Esophagus muscularis mucosa (tissue), 4 donors: ENCODE measurements around the gene IQGAP2. TPM values are rescaled to one million over a fixed set of nuclear protein-coding genes. Genes with fewer than 3 reads are reported as not detected.

ENCODE experiments used
- DNase-seq: peaks from one replicate; pipeline ENCODE4 v3.0.0-alpha.2; 2017; ENCODE audit errors: extremely low spot score
- H3K27ac ChIP-seq, 4 donors: fragments of 200-600 bp; sonication (generic); replicated peaks in 1 of 4; 1 replicate in 3 of 4; 2 replicates in 1 of 4; pipeline ENCODE4 v1.5.1; 2016 to 2019; ENCODE audit warnings: mild to moderate bottlenecking in 1 of 4
- H3K27me3 ChIP-seq, 4 donors: fragments of 200-600 bp; sonication (generic); one replicate each; pipeline versions ENCODE4 v1.5.1 to v1.6.0; 2016 to 2019
- H3K36me3 ChIP-seq, 4 donors: fragments of 200-600 bp; sonication (generic); one replicate each; pipeline ENCODE4 v1.5.1; 2016 to 2019
- H3K4me1 ChIP-seq, 4 donors: fragments of 200-600 bp; sonication (generic); one replicate each; pipeline ENCODE4 v1.5.1; 2016 to 2019
- H3K4me3 ChIP-seq, 4 donors: fragments of 200-600 bp; sonication (generic); 1 replicate in 2 of 4; 2 replicates in 2 of 4; pipeline ENCODE4 v1.5.1; 2016 to 2019; ENCODE audit warnings: mild to moderate bottlenecking in 4 of 4, moderate library complexity in 1 of 4
- H3K9me3 ChIP-seq, 4 donors: fragments of 200-600 bp; sonication (generic); 1 replicate in 3 of 4; 2 replicates in 1 of 4; pipeline ENCODE4 v1.5.1; 2016 to 2019
- EP300 ChIP-seq: sonication (generic); formaldehyde crosslinking; IDR thresholded peaks from one replicate; pipeline ENCODE4 v1.6.1; 2017; ENCODE audit warnings: antibody characterized with exemption
- POLR2A ChIP-seq: fragments of 450-650 bp; IDR thresholded peaks from one replicate; pipeline ENCODE4 v1.6.1; 2017; ENCODE audit warnings: antibody characterized with exemption, moderate library complexity, mild to moderate bottlenecking, low read depth
- POLR2AphosphoS5 ChIP-seq, 2 donors: sonication (generic); formaldehyde crosslinking; IDR thresholded peaks; one replicate each; pipeline ENCODE4 v1.6.1; 2017; ENCODE audit warnings: antibody characterized with exemption in 2 of 2
- WGBS: methylation state at CpG from one replicate; pipeline ENCODE4 v1.1.5; 2018; 5-methylcytosine and 5-hydroxymethylcytosine counted together
- intact Hi-C: fragments of 100-400 bp; cut with DNase I; formaldehyde crosslinking; loops from one replicate; pipeline ENCODE4 v1.15.1; 2023
- total RNA-seq, 4 donors: library from RNA; depleted of rRNA; stranded (reverse); fragments of >200 nt; gene quantifications; one replicate each; pipeline versions ENCODE4 v1.1.0 to v1.2.1, GENCODE V29; 2016
- TF ChIP-seq, protein P1 (sequence below), 3 experiments: fragments of 200-600 bp in 2 of 3; fragments of 450-650 bp in 1 of 3; sonication (generic) in 2 of 3; IDR thresholded peaks; one replicate each; pipeline ENCODE4 v1.5.1; 2017 to 2019; ENCODE audit warnings: antibody characterized with exemption in 3 of 3, mild to moderate bottlenecking in 2 of 3, moderate library complexity in 1 of 3

IQGAP2 gene
- total RNA-seq, 4 donors from 2014 or later: 14.9 to 30.7 (median 20.8) TPM

DNA sequence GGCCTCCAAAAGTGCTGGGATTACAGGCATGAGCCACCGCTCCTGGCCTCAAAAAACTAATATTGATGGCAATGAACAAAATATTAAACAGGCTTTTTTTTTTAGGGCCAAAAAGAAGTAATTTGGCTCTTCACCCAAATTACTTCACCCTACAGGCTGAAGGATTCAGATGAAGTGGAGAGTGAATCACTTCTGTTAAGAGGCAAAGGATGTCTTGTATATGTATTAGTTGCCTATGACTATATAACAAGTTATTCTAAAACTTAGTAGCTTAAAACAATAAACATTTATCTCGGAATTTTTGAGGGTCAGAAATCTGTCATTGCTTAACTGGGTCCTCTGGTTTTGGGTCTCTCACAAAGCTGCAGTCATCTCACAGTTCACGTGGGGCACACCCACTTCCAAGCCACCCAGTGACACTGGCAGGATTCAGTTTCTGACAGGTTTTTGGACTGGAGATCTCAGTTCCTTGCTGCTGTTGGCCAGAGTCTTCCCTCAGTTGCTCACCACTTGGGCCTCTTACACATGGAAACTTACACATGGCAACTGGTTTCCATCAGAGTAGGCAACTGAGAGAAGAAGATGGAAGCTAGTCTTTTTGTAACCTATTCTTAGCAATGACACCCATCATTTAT lies 66.7 kb downstream of the IQGAP2 start:
- DNase-seq: no peak
- TF ChIP-seq, protein P1, sequence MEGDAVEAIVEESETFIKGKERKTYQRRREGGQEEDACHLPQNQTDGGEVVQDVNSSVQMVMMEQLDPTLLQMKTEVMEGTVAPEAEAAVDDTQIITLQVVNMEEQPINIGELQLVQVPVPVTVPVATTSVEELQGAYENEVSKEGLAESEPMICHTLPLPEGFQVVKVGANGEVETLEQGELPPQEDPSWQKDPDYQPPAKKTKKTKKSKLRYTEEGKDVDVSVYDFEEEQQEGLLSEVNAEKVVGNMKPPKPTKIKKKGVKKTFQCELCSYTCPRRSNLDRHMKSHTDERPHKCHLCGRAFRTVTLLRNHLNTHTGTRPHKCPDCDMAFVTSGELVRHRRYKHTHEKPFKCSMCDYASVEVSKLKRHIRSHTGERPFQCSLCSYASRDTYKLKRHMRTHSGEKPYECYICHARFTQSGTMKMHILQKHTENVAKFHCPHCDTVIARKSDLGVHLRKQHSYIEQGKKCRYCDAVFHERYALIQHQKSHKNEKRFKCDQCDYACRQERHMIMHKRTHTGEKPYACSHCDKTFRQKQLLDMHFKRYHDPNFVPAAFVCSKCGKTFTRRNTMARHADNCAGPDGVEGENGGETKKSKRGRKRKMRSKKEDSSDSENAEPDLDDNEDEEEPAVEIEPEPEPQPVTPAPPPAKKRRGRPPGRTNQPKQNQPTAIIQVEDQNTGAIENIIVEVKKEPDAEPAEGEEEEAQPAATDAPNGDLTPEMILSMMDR (IDR thresholded peaks at IDR 0.05): no peak
- TF ChIP-seq POLR2A: no peak
- TF ChIP-seq POLR2AphosphoS5 (IDR thresholded peaks at IDR 0.05): no peak
- no peak for TF ChIP-seq EP300
- Histone ChIP-seq H3K36me3 (no peaks in the 10 kb centered on the region), H3K4me1 (no peaks in the 10 kb centered on the region), H3K4me3 (no peak overlapping the region), H3K27me3 (no peaks in the 10 kb centered on the region), H3K9me3 (no peaks in the 10 kb centered on the region), H3K27ac (no peak overlapping the region)
- whole genome bisulfite sequencing: 86% methylated on average over 3 of the region's 3 CpGs
- intact Hi-C loops: no loop called here

DNA sequence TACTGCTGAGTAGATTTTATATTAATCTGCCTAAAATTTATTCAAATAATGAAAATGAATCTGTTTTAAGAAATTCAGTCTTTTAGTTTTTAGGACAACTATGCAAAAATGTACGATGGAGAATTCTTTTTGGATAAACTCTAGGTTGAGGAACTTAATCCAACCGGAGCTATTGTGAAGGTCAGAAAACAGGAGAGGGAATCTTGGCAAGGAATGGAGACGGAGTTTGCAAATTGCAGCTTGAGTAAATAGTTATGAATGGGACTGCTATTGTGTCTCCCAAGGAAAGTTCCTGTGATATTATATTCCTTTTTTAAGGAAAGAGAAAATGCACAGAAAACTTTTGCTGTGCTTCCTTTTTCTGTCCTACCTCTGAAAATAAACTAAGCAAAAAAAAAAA lies 67.9 kb downstream of the IQGAP2 start:
- intact Hi-C loops: no loop called here
- Histone ChIP-seq H3K4me1 (no peaks in the 10 kb centered on the region), H3K9me3 (no peaks in the 10 kb centered on the region), H3K27ac (no peak overlapping the region), H3K27me3 (no peaks in the 10 kb centered on the region), H3K36me3 (no peaks in the 10 kb centered on the region), H3K4me3 (no peak overlapping the region)
- TF ChIP-seq, protein P1 (IDR thresholded peaks at IDR 0.05): no peak
- TF ChIP-seq EP300 (no peak), POLR2AphosphoS5 (IDR thresholded peaks at IDR 0.05) (no peak), POLR2A (no peak)
- WGBS: 54% methylated on average over 3 of the region's 3 CpGs
- DNase-seq: no peak

DNA sequence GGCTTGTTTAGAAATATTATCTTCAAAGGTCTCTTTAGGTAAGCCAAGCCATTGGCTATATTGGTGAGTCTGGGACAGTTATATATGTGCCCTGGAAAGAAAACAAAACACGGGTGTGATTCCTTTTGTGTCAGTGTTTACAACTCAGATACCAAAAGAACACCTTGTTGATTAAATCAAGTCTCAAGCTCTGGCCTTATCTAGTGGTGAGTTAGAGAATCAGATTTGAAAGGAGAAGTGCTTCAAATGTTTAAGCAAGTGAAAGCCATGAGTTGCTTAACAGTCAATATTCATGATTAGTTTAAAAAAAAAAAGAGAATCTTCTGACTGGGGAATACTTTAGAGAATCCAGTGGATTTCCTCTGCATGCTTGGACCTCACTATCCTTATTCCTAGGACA lies 68.3 kb downstream of the IQGAP2 start:
- intact Hi-C loops: no loop called here
- H3K4me1 ChIP-seq: no peaks in the 10 kb centered on the region
- no peak overlapping the region for H3K27ac ChIP-seq
- WGBS: 64% methylated on average over 1 of the region's 1 CpG
- no peak for DNase-seq
- H3K9me3 ChIP-seq: no peaks in the 10 kb centered on the region
- H3K27me3 ChIP-seq: no peaks in the 10 kb centered on the region
- no peak overlapping the region for H3K4me3 ChIP-seq
- TF ChIP-seq EP300: no peak
- no peak for TF ChIP-seq POLR2AphosphoS5 (IDR thresholded peaks at IDR 0.05)
- no peak for TF ChIP-seq POLR2A
- TF ChIP-seq, protein P1 (IDR thresholded peaks at IDR 0.05): no peak
- H3K36me3 ChIP-seq: no peaks in the 10 kb centered on the region

DNA sequence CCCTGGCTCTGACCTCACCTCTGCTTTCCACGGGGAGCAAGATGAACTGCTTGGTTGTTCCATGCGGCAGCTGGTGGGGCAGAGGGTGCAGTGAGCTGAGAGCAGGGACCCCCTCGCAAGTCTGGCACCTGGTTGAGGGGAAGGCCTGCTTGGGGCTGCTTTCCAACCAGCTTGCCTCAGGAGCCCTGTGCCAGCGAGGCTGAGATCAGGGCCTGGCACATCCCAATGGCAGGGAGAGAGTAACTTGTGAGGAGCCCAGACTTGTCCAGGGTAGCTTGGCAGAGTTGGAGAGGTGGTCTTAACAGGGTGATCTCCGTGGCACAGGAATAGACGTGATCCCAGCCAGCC lies 68.9 kb downstream of the IQGAP2 start:
- TF ChIP-seq POLR2A (no peak), EP300 (no peak), POLR2AphosphoS5 (IDR thresholded peaks at IDR 0.05) (no peak)
- TF ChIP-seq, protein P1 (IDR thresholded peaks at IDR 0.05): no peak
- 67% methylated on average over 4 of the region's 6 CpGs for WGBS
- Histone ChIP-seq H3K4me3 (no peak overlapping the region), H3K4me1 (no peaks in the 10 kb centered on the region), H3K27ac (no peak overlapping the region), H3K27me3 (no peaks in the 10 kb centered on the region), H3K9me3 (no peaks in the 10 kb centered on the region), H3K36me3 (no peaks in the 10 kb centered on the region)
- intact Hi-C loops: no loop called here
- no peak for DNase-seq
